NCI-H2227 (cell line): ENCODE measurements around the gene GPR141.
"Not testable (repeated sequence)": the region's sequence is repeated elsewhere in the genome, so short reads cannot be mapped to it uniquely, and the experiment has no call there.

Experiments used
- DNase-seq: peaks from one replicate; lab custom pipeline; 2025; ENCODE audit not compliant: unreplicated experiment; lab: John Stamatoyannopoulos, UW

Gene GPR141

GRCh38 chr7:37684927-37685326 lies 1.4 kb downstream of the GPR141 start:
- DNase-seq: no peak

GRCh38 chr7:37686556-37687345 lies 3.2 kb downstream of the GPR141 start:
- DNase-seq: no peak

DNA sequence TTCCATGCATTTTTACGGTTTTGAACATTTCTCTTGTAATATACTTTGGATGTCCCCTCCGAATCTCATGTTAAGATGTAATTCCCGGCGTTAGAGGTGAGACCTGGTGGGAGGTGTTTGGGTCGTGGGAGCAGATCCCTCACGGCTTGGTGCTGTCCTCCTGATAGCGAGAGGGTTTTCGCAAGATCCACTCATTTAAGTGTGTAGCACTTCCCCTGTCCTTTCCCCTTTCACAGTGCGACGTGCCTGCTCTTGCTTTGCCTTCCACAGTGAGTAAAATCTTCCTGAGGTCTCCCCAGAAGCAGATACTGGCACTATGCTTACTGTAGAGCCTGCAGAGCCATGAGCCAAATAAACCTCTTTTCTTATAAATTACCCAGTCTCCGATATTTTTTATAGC lies 6.6 kb downstream of the GPR141 start:
- no peak for DNase-seq

GRCh38 chr7:37694208-37695094 lies 10.9 kb downstream of the GPR141 start:
- DNase-seq: no peak

DNA sequence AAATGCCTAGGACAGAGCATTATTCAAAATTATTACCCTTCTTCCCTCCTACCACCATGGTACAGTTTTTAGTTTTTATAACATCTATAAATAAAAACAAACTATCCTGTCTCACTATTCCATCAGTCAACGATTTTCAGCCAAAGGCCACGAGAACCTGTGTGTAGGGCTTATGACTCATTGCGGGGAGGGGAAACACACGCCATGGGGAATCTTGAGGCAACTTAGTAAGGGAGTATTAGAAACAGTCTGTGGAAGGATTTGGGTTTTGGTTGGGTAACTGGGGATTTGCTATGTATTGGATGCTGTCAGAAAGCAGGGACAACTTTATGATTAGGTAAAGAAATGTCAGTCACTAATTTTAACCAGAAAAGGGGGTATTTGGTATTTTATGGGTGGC lies 14.7 kb downstream of the GPR141 start:
- no peak for DNase-seq

DNA sequence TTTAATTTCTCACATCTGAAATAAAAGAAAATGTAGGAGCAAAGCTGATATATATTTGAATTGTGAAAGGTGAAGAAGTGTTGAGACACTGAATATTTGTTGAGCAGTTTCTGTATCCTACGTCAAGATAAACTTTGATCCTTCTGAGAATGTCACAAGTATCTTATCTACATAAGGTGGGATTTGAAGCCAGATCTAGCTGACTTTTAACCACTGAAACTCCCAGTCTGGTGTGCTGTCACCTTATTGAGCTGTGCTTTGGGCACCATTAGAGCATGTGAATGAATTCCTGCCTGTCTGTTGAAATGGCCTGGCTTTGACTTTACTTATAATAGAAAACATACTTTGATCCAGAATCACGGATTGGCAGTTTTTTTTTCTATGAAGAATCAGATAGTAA lies 15.2 kb downstream of the GPR141 start:
- no peak for DNase-seq

- DNase-seq: no peak
These were observed 18.2 kb downstream of the GPR141 start for GRCh38 chr7:37701769-37702168.

DNA sequence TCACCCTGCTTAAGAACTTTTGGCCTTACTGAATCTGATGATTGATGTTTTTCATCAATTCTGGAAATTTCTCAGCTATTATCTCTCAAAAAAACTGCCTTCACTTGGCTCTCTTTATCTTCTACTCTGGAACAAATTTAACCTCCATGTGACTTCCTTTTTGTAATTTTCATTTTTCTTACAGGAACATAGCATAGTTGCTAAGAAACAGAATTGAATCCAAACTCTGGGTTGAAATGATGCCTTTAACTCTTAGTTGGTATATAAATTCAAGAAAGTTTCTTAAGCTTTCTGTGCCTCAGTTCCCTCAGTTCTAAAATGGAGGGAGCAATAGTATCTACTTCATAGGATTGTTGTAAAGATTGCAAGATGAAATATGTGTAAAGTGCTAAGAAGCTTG lies 19.8 kb downstream of the GPR141 start:
- no peak for DNase-seq

- DNase-seq: not testable (repeated sequence)
These were observed 20.8 kb downstream of the GPR141 start for GRCh38 chr7:37704328-37704833.

GRCh38 chr7:37705976-37706375 lies 22.4 kb downstream of the GPR141 start:
- no peak for DNase-seq

GRCh38 chr7:37706804-37707203 lies 23.2 kb downstream of the GPR141 start:
- DNase-seq: no peak

- DNase-seq: no peak
These were observed 24.4 kb downstream of the GPR141 start for GRCh38 chr7:37707754-37708485.

DNA sequence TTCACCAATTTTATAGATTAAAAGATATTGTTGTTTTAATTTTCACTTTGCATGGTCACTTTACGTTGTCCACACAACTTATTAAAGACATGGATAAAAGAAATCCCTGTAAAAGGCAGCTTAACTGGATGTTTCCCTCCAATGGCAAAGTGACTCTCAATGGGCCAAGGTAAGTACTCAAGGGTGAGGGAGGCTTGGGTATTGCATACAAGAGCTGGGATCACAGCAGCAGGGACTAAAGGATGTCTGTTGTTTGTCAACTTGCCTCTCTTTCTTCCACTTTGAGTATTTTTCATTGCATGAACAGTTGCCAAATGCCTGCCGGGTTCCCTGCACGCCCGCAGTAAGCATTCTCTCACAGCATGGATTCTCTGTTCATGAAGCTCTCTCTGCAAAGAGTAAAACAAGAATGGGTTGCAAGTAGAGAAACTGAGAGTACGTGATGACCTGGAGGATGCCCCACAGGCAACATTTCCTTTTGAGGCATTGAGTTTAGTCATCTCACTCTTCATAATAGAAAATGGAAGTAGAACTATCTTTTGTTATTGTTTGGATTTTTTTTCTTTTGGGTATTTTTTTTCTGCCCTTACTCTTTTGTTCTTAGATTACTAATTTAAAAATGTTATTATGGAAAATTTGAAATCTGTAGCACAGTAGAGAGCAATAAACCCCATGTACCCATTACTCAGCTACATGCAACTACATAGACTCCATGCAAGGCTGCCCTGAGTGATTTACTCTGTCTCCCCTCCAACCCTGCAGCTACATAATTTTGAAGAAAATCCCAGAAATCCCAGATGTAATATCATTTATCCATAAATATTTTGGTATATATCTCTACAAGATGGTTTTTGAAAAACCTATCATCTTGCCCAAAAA lies 26.3 kb downstream of the GPR141 start:
- DNase-seq: no peak

GRCh38 chr7:37713613-37714012 lies 30.0 kb downstream of the GPR141 start:
- no peak for DNase-seq

- no peak for DNase-seq
These were observed 31.0 kb downstream of the GPR141 start for GRCh38 chr7:37714606-37715005.

DNA sequence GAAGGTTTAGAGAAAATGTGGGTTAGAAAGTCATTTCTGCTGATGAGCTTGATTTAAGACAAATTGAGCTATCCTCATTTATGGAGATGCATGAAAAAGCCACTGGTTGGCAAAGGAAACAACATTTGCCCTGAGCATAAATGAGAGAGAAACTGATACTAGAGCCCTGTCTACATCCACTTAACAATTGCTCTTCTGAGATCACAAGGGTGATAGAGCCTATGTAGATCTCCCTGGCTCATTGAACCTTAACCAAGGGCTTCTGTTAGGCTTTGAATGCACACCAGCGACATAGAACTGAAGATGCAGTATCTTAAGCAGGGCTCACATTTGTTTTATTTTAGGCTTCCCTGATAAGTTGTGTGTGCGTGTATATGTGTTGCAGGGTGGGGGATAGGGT lies 35.0 kb downstream of the GPR141 start:
- DNase-seq: no peak

- no peak for DNase-seq
These were observed 35.5 kb downstream of the GPR141 start for GRCh38 chr7:37719077-37719476.

DNA sequence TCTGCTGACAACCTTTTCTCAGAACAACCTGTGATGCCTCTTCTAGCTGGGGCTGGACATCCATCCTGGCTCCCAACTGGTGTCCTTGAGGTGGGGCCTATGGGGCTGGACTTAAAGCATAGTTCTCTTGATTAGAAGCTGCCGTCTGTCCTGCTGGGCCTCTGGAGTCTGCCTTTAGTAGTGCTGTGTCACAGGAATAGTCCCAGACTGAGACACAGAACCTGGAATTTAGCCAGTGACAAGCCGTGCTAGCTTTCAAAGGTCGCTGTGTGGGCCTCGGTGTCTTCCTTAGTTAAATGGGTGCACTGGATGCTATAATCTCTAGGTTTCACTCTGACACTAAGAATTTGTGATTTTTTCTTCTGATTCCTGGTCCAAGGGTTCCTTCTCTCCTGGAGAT lies 41.2 kb downstream of the GPR141 start:
- no peak for DNase-seq

- DNase-seq: no peak
These were observed 42.5 kb downstream of the GPR141 start for GRCh38 chr7:37726016-37726415.

GRCh38 chr7:37728747-37729146 lies 45.2 kb downstream of the GPR141 start:
- no peak for DNase-seq
